ENCODE results near the gene C1orf115. TPM values are rescaled to one million over a fixed set of nuclear protein-coding genes. Genes with fewer than 3 reads are reported as not detected.

C1orf115 gene
- total and polyA plus RNA-seq, 2 donors from 2014 or later = 29.0 to 53.8 TPM

GRCh38 chr1:220700556-220701179, 10.5 kb downstream of the C1orf115 start:
- Histone ChIP-seq H3K9ac (ENCODE audit: low read length in 3 of 3) (no peak overlapping the region), H3K4me3 (ENCODE audit: low read length in 3 of 3) (no peak overlapping the region), H3K9me3 (ENCODE audit: control insufficient read depth in 2 of 3, insufficient read depth in 1 of 3, low read length in 3 of 3) (no peaks in the 10 kb centered on the region), H3K4me1 (ENCODE audit: control insufficient read depth in 2 of 3, insufficient read depth in 2 of 3, low read depth in 1 of 3, low read length in 3 of 3) (peaks cover 0 to 29% (median 20%) of the 10 kb centered on the region in 3 donors), H3K27me3 (ENCODE audit: control insufficient read depth, insufficient read depth, low read length) (no peaks in the 10 kb centered on the region), H3K36me3 (ENCODE audit: control insufficient read depth in 2 of 3, insufficient read depth in 3 of 3, low read length in 3 of 3) (peaks cover 0 to 5% (median 0%) of the 10 kb centered on the region in 3 donors), H3K27ac (ENCODE audit: low read depth in 2 of 2, low read length in 2 of 2) (no peak overlapping the region)
- DNase-seq (no peak), FAIRE-seq (no peak)
- TF ChIP-seq CTCF (IDR thresholded peaks at IDR 0.05; ENCODE audit: borderline replicate concordance, extremely low read depth, insufficient read depth) = no peak
- intact Hi-C loops (cut with DNase I) = no loop called here

GRCh38 chr1:220701974-220702373, 11.8 kb downstream of the C1orf115 start:
- DNase-seq = no peak
- no peak overlapping the region for H3K4me3 ChIP-seq (ENCODE audit: low read length in 3 of 3)

GRCh38 chr1:220702733-220703270, 12.6 kb downstream of the C1orf115 start:
- DNase-seq (no peak), FAIRE-seq (no peak)
- Histone ChIP-seq H3K27ac (ENCODE audit: low read depth in 2 of 2, low read length in 2 of 2) (no peak overlapping the region), H3K4me1 (ENCODE audit: control insufficient read depth in 2 of 3, insufficient read depth in 2 of 3, low read depth in 1 of 3, low read length in 3 of 3) (peaks cover 0 to 29% (median 15%) of the 10 kb centered on the region in 3 donors), H3K36me3 (ENCODE audit: control insufficient read depth in 2 of 3, insufficient read depth in 3 of 3, low read length in 3 of 3) (peaks cover 0 to 5% (median 0%) of the 10 kb centered on the region in 3 donors), H3K4me3 (ENCODE audit: low read length in 3 of 3) (no peak overlapping the region), H3K9me3 (ENCODE audit: control insufficient read depth in 2 of 3, insufficient read depth in 1 of 3, low read length in 3 of 3) (no peaks in the 10 kb centered on the region), H3K27me3 (ENCODE audit: control insufficient read depth, insufficient read depth, low read length) (no peaks in the 10 kb centered on the region), H3K9ac (ENCODE audit: low read length in 3 of 3) (no peak overlapping the region)
- TF ChIP-seq CTCF (IDR thresholded peaks at IDR 0.05; ENCODE audit: borderline replicate concordance, extremely low read depth, insufficient read depth) = no peak
- intact Hi-C loops (cut with DNase I) = no loop called here

More at GRCh38 chr1:220701974-220702373, 11.8 kb downstream of the C1orf115 start:
- H3K27ac ChIP-seq (ENCODE audit: low read depth in 2 of 2, low read length in 2 of 2) = no peak overlapping the region
- no peak overlapping the region for H3K9ac ChIP-seq (ENCODE audit: low read length in 3 of 3)
- intact Hi-C loops (cut with DNase I) = no loop called here
- peaks cover 0 to 5% (median 0%) of the 10 kb centered on the region in 3 donors for H3K36me3 ChIP-seq (ENCODE audit: control insufficient read depth in 2 of 3, insufficient read depth in 3 of 3, low read length in 3 of 3)
- no peak for FAIRE-seq
- H3K4me1 ChIP-seq (ENCODE audit: control insufficient read depth in 2 of 3, insufficient read depth in 2 of 3, low read depth in 1 of 3, low read length in 3 of 3) = peaks cover 0 to 29% (median 19%) of the 10 kb centered on the region in 3 donors
- H3K27me3 ChIP-seq (ENCODE audit: control insufficient read depth, insufficient read depth, low read length) = no peaks in the 10 kb centered on the region
- no peak for TF ChIP-seq CTCF (IDR thresholded peaks at IDR 0.05; ENCODE audit: borderline replicate concordance, extremely low read depth, insufficient read depth)
- H3K9me3 ChIP-seq (ENCODE audit: control insufficient read depth in 2 of 3, insufficient read depth in 1 of 3, low read length in 3 of 3) = no peaks in the 10 kb centered on the region

Data from kidney (tissue), 14 donors.